ENCODE data around the gene LRRN2.
"Not testable (repeated sequence)": the region's sequence is repeated elsewhere in the genome, so short reads cannot be mapped to it uniquely, and the experiment has no call there.

The LRRN2 gene

DNA sequence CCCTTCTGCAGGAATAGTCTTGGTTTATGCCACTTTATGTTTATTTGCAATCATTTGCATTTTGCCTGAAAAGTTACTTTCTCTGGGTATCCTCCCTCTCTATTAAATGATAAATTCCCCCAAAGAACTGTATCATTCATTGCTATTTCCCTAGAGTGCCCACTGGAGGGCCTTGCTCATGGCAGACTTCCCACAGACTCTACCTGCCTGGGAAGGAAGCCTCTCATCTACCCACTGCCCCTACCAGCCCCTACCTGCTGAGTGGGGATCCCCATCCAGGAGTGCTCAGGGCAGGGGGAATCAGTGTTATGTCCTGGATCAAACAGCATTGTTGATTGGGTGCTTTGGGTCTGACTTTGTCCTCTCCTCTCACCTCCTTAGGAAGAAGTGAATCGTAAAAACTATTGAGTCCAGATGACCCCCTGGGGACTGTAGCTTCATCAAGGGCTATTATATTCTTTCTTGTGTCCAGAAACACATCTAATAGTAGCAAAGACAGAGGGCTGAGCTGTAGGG, 6.8 kb upstream of the LRRN2 start:
- DNase-seq (ENCODE audit: low spot score), result no peak

DNA sequence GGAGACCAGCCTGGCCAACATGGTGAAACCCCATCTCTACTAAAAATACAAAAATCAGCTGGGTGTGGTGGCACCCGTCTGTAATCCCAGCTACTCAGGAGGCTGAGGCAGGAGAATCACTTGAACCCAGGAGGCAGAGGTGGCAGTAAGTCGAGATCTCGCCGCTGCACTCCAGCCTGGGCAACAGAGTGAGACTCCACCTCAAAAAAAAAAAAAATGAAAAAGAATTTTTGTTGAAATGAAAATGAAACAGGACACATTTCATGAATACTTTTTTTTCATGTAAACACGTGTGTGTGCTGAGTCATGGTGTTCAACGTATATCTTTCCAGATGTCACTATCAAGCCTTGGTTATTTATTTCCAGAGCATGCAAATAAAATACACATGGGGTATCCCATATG, 5.8 kb upstream of the LRRN2 start:
- not testable (repeated sequence) for DNase-seq (ENCODE audit: low spot score)

DNA sequence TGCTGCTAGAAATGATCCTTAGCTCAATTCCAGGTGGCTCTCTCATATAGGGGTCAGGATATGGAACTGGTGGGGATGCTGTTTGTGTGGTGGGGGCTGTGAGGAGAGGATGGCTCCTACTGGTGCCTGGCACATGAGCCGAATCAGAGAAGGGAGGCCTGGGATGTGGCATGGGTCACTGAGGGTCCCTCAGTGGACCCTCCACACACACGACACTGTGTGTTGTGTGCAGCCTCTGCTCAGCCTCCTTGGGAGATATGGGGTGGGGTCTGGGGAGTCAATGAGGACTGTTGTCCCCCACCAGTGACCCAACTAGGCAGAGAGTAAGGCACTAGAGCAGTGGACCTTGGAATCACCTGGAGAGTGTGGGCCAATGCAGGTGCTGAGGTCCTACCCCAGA, 3.2 kb upstream of the LRRN2 start:
- no peak for DNase-seq (ENCODE audit: low spot score)

DNA sequence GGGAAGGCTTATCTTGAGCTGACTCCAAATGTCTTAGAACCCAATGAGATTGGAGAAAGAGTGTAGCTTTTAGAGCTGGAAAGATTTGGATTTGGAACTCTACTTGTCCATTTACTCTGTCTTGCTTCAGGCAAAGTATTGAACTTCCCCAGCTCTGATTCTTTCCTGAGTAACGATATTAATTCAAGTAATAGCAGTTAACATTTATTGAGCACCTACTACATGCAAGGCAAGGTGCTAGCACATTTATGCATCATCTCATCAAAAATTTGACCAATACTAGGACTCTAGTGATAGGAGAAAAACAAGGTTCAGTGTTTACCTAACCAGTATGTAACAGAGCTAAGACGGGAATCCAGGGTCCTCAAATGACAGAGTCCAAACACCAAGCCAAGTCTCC, 2.5 kb upstream of the LRRN2 start:
- DNase-seq (ENCODE audit: low spot score), result no peak

DNA sequence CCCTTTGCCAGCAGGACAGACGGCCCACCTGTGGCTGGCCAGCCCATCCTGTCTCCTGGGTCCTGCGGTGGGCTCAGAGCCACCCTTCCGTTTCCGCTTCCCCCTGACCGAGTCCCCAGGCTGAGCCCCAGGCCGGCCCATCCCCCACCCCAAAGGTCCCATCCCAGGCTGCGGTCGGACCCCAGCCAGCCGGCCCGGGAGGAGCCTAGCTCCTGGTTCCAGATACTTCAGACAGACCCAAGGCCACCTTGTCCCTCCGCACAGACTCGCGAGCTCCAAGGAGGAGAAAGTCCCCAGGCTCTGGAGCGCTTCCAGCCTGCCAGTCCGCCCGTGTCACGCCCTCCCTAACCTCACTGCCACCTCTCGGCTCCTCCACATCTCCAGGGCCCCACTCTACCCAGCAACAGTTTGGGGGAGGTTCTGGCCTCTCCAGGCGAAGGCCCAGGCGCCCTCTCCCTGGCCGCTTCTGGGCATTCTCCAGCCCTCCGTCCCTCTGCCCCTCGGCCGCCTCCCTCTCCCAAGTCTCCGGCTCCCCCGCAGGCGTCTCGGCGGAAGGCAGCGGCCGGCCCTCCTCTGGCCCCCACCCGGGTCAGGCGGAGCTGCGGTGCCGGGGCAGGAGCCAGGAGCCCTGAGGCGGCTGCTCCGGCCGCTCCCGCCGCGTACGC, 835 bp downstream of the LRRN2 start:
- DNase-seq (ENCODE audit: low spot score), result peak; percentile 37

DNA sequence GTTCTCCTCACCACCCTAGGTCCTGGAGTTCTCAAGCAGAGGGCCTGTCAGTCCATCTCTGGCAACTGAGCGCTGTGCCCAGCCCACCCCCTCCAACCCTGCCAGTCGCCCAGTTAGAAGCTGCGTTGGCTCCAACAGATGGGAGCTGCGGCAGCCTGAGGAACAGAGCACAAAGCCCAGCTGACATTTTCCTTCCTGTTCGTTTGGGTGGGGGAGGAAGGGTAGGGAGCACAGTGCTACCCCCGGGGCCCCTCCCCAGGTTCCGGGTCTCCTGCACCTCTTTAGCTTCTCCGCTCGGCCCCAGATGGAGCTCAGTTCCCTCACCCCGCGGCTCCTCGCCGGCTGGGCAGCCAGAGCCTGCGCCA, 1.4 kb downstream of the LRRN2 start:
- DNase-seq (ENCODE audit: low spot score), result no peak

DNA sequence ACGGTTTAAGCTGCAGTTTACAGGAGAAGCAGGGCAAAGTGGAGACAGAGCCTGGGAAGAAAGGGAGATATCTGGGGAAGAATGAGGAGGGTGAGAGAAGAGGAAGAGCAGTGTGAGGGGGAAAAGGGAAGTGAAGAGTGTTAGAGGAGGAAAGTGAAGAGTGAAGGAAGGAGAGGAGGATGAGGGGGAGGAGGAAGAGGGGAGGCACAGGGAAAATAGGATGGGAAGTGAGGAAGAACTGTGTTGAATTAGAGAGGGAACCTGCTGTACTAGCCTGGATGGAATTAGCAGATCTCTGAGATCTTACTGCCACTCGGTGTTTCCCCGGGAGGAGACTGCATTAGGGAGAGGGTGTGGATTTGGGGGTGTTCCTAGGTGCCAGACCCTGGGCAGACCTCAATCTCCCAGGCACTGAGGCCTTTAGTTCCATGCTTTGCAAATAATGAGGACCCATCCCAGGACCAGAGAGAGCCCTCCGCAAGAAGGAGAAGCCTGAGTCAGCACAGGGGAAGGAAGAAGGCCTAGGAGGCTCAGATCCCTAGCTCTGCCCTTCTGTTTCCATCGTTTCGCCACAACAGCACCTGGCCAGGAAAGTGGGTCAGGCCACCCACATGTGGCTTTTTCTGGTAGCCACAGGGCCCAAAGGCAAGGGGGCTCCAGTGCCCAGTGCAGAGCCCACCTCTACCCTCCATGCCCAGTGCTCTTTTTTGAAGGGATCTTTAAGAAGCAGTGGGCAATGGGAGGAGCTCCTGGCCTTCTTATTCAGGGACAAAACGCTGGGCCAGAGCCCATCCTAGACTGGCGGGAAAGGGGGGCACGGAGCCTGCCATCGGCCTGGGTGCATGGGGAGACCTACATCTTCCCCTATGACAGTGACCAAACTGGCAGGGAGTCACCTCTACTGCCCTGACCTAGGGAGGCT, 2.0 kb downstream of the LRRN2 start:
- DNase-seq (ENCODE audit: low spot score), result no peak

DNA sequence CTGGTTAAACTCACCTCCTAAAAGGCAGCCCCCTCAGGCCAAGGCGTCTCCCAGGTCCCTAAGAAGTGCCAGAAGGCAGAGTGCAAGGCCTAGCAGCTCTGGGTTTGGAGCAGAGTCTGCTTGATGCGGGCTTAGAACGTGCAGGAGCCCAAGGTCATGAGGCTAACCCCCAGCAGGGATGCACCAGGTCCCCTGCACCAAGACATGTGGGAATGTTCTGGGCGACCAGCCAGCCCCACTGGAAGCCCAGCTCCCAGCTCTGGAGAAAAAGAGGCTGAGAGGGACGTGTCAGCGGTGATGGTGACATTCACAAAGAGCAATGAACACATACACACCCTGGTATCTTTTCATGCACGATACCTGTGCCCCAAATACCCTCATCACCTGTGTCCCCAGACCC, 5.1 kb downstream of the LRRN2 start:
- no peak for DNase-seq (ENCODE audit: low spot score)

DNA sequence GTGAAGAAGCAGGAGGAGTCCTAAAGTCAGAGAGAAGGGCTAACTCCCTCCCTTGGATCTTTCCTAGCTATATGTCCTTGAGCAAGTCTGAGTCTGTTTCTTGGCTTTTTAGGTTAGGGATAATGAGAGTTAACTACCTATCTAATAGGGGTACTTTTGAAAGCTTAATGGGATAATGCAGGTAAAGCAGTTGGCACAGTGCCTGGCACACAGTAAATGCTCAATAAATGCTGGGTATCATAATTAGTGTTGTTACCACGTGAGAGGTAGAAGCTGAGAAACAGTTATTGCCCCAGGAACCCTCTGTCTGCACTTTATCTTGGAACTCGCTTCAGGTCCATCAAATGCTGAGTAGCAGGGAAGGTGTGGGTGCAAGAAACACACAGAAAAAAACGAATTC, 5.5 kb downstream of the LRRN2 start:
- DNase-seq (ENCODE audit: low spot score), result no peak

DNA sequence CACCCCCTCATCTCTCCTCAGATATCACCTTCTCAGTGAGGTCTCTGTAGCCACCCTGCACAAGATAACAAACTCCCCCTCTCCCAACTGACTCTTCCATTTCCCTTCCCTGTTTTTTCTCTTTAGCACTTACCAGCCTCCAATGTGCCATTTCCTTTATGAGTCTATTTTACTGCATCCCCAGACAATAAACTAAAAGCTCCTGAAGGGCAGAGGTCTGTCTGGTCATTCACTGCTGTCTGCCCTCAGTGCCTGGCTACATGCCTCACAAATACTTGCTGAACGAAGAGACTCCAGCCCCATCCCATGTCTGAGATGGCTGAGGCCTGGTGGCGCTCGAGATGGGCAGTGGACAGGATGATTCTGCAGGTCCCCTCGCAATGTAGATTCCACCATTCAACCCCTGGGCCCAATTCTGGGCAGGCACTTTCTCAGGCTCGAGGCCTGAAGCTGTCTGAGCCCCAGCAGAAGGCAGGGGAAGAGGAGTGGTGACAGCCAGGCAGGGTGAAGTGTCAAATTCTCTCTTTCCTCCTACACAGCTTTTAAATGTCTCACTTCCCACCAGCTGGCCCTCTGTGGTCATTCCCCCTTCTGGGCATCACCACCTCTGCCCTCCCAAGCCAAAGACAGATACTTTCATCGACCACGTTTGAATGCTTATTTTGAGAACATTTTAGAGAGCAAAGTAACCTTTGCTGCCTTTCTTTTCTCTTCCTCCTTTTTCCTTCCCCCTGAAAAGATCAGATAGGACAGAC, 6.6 kb downstream of the LRRN2 start:
- DNase-seq (ENCODE audit: low spot score), result no peak

DNA sequence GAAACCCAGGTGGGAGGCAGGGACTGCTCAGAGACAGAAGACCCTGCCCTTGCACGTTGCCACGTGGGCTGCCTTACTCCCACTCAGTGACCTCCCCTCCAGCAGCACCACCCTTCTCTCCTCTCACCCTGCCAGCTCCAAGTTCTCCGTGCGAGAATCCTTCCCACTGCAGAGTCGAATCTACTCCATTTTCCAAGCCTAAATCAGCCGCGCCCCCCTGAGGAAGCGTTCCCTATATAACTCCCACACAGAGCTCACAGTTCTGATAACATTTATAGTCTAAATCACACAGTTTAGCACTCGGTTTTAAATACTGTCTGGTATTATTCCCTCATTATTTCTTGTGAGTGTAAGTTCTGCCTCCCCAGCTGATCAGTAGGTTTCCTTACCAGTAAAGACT, 7.7 kb downstream of the LRRN2 start:
- no peak for DNase-seq (ENCODE audit: low spot score)

DNA sequence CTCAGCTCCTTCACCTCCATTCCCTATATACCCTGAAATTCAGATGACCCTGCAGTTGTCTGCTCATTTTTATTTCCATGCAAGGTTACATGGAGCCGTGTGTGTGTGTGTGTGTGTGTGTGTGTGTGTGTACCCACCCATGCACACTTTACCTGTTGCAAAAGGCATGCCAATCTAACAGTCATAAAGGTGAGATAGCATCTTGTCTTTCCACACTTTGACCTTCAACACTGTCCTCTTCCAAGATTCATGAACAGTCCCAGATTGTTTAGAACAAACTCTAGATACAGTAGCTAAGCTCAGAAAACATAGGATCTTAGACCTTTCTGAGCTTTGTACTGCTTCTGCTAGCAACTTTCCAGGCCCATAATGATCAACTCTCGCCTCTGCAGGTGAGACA, 9.5 kb downstream of the LRRN2 start:
- no peak for DNase-seq (ENCODE audit: low spot score)

DNA sequence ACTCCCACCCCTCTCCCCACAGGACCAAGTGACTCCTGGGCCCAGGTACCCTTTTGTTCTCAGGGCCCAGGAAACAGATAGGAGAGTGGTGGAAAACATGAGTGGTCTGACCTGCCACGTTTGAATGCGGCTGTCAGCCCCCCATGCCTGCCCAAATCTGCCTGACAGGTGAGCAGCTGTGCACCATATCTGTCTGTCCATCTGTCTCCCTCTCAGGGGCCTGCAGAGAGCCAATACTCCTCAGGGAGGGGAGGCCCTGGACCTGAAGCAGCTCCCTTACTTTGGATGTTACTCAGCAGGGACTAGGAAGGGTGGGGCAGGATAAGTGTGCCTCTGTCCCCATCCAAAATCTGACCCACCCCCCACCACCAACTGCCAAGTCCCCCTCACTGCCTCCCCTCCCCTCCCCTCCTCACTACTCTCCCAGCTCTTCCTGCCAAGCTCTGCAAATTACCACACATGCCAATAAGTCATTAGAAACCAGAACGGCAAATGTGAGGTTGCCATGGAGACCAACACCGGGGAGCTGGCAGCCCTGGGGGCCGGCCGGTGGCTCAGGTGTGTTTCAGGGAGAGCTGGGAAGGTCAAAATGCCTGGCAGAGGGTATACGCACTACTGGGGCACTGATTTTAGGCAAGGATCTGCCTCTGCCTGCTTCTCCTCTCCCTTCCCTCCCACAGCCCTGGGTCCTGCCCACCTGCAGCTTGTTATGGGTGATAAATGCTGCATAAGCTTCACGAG, 11.5 kb downstream of the LRRN2 start:
- no peak for DNase-seq (ENCODE audit: low spot score)

DNA sequence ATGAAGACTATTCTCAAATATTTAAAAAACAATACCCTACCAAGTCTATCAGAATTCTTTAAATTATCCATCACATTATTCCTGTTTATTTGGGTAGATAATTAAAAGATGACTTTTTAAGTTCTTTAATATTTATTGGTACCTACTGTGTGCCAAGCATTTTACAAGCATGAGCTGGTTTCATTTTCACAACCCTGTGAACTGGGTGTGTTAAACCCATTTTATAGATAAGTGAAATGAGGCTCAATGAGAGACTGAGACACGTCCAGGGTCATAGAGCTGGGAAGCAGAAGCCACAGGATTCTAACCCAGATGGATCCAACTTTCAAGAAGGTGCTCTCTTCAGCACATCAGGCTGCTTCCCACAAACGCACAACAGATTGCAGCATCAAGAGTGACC, 12.3 kb downstream of the LRRN2 start:
- DNase-seq (ENCODE audit: low spot score), result no peak

DNA sequence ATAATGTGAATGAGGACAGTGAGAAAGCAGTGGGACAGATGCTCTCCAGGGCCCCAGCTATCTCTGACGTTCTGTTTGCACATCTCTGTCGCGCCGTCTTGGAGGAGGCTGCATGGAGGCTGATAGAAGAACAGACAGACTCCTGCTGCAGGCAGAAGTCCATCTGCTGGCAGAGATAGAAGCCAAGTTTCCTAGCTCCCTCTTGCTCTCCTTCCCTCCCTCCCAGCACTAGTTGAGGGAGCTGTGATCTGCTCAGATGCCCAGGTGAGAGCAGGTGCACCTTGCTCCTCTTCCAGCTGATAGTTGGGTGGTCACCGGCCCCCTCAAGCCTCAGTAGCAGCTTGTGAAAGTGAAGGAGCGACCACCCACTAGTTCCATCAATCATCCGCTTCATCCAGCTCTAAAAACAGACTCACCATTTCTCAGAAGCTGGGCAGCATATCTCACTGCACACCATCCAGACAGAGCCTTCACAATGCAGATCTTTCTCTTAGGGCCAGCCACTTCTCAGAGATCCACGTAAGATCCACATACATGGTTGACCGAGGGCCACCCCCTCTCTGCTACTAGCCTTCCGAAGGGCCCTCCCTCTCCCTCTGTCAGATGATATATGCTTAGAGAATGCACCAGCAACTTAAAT, 12.9 kb downstream of the LRRN2 start:
- DNase-seq (ENCODE audit: low spot score), result no peak

DNA sequence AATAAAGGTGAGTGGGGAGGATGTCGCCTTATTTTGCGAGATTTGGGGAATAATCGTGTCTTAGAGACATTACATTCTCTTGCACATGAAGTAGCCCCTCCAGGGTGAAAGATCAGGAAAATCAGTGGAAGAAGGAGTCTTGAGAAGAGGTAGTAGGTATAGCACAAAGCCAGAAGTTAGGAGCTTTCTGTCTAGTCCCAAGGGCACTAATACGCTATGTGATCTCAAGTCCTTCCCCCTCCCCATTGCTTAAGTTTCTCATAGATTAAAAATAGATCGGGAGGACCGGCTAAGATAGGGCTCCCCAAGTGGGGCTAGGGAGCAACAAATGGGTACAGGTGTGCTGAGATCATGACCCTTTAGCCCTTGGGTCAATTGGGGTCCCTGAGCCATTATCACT, 13.5 kb downstream of the LRRN2 start:
- no peak for DNase-seq (ENCODE audit: low spot score)

DNA sequence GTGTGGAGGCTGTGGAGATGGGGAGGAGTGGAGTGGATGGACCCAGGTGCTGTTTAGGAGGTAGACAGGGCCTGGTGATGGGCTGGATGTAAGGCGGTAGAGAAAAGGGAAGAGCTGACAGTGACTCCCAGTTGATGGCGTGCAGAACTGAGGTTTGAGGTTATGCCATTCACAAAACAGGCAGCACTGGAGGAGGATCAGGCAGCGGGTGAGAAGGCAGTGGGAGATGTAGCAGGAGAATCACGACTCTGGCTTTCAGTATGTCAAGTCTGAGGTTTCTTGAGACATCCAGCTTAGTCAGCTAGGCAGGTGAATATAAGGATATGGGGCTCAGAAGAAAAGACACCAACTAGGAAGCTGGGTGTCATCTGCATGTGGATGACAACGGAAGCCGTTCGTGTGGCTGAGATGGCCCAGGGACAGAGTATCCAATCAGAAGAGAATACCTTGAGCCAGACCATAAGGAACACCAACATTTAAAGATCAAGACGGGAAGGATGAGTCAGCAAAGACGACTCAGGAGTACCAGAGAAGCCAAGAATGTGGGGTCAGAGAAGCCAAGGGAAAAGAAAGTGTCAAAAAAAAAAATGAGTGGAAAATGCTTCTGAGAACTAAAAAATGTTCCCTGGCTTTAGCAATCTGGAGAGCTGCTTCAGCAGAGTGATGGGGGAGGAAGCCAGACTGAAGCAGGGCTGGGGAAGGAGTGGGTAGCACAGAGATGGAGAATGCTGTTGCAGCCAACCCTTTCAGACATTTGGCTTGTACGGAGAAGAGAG, 15.2 kb downstream of the LRRN2 start:
- no peak for DNase-seq (ENCODE audit: low spot score)

DNA sequence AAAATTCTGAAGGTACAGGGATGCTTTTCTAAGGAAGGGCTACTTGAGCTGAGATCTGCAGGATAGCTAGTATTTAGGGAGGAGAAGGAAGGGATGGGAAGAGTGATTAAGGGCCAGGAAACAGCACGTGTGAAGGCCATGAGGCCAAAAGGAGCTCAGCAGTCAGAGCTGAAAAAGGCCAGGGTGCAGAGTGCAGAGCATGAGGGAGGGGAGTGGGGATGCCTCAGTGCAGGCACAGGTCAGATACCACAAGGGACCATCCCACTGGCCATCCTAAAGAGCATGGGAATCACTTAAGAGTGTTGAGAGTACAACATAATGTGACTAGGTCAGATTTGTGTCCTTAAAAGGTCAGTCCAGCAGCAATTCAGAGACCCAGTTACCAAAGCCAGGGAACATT, 16.0 kb downstream of the LRRN2 start:
- no peak for DNase-seq (ENCODE audit: low spot score)

DNA sequence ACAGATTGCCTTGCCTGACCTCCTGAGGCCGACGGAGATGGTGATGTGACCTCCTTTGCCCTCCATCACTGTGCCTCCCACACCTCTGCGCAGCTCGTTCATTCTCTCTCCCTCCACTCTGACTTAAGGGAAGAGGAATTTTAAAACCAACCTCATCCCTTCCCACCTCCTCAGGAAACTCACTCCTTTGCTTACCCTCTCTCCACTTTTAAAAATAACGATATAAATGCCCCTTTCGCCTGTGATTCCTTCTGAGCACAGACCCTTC, 21.2 kb downstream of the LRRN2 start:
- no peak for DNase-seq (ENCODE audit: low spot score)

DNA sequence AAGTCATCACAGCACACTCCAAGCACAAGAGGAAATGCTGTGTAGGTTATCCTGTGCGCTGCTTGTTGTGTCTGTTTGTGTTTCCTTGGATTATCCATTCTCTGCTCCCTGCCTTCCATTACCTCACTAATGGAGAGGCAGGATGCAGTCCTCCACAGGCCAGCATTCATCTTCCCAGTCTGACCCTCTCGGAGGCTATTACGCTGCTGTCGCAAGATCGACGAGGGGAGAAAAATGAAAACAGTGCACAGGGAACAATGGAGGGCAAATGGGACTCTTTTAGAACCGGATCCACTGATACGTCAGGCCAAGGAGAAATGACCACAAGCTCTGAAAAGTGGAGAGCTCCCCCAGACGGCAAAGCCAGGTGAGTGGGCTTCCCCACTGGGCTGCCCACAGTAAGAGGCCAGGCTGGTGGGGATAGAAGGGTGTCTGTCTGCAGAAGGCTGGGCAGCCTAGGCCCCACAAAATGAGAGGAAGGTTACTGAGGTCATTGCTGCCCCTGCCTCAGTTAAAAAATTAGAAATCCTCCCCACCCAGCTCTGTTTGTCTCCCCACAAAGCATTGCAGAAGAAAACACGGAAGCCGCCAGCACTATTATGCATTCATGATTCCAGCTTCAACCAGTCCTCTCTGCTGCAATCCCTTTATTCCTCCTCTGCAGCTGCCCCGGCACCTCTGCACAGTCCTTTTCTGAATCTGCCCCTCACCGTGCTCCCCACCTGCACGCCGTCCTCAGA, 21.7 kb downstream of the LRRN2 start:
- no peak for DNase-seq (ENCODE audit: low spot score)

Data from HuH-7.5 (cell line).